WTC11 (cell line): ENCODE measurements around the gene NEK8. TPM values are rescaled to one million over a fixed set of nuclear protein-coding genes. Genes with fewer than 3 reads are reported as not detected.
A peak's percentile ranks its signal among the peaks of the same experiment; 100 is the strongest.

Experiments
- ATAC-seq: fragments of 200-7000 bp; cut with Tn5 transposase; 2 replicates; pipeline ENCODE4 v1.10.0; 2021; ENCODE audit warnings: mild to moderate bottlenecking, moderate library complexity
- CTCF ChIA-PET: fragments of 300-600 bp; sonication (Branson Sonifier 250); formaldehyde crosslinking; loops from one replicate; lab custom pipeline; 2021; ENCODE audit warnings: antibody characterized with exemption; lab: Charles Lee
- POLR2A ChIA-PET: fragments of 350-600 bp; sonication (Branson Sonifier 250); formaldehyde crosslinking; loops from one replicate; lab custom pipeline; 2021; ENCODE audit warnings: antibody characterized with exemption; lab: Charles Lee
- DNase-seq: peaks from one replicate; pipeline ENCODE4 v3.0.0; 2021; ENCODE audit warnings: low spot score
- H3K27ac Mint-ChIP-seq: 2 replicates; pipeline ENCODE4 v1.8.0; 2021; ENCODE audit warnings: mixed read lengths
- H3K27me3 Mint-ChIP-seq: 2 replicates; pipeline ENCODE4 v1.8.0; 2021; ENCODE audit warnings: low read depth, mild to moderate bottlenecking, moderate library complexity, mixed read lengths
- H3K36me3 Mint-ChIP-seq: 2 replicates; pipeline ENCODE4 v1.8.0; 2021; ENCODE audit warnings: mixed read lengths
- H3K4me1 Mint-ChIP-seq: 2 replicates; pipeline ENCODE4 v1.8.0; 2022; ENCODE audit warnings: mixed read lengths
- H3K4me3 Mint-ChIP-seq: 2 replicates; pipeline ENCODE4 v1.8.0; 2021; ENCODE audit warnings: mild to moderate bottlenecking, moderate library complexity, mixed read lengths
- H3K9me3 Mint-ChIP-seq: 2 replicates; pipeline ENCODE4 v1.8.0; 2021; ENCODE audit warnings: mixed read lengths
- ATF1 ChIP-seq: sonication (generic); formaldehyde crosslinking; IDR thresholded peaks from 2 replicates; pipeline ENCODE4 v1.8.1; 2023; ENCODE audit warnings: mild to moderate bottlenecking, moderate library complexity, missing genetic modification reagents
- CREB1 ChIP-seq: sonication (generic); formaldehyde crosslinking; IDR thresholded peaks from 2 replicates; pipeline ENCODE4 v1.8.0; 2023; ENCODE audit warnings: mild to moderate bottlenecking, missing genetic modification reagents
- ESRRA ChIP-seq: sonication (generic); formaldehyde crosslinking; IDR thresholded peaks from 2 replicates; pipeline ENCODE4 v1.8.1; 2022; ENCODE audit warnings: mild to moderate bottlenecking, missing genetic modification reagents, borderline replicate concordance
- ETV6 ChIP-seq: sonication (generic); formaldehyde crosslinking; IDR thresholded peaks from 2 replicates; pipeline ENCODE4 v1.8.1; 2022; ENCODE audit warnings: mild to moderate bottlenecking, missing genetic modification reagents
- JAZF1 ChIP-seq: fragments of 250-450 bp; sonication (Bioruptor Pico); IDR thresholded peaks from 2 replicates; pipeline ENCODE4 v1.9.0; 2021; ENCODE audit warnings: moderate library complexity, mild to moderate bottlenecking, inconsistent platforms
- KAT7 ChIP-seq: sonication (generic); formaldehyde crosslinking; IDR thresholded peaks from 2 replicates; pipeline ENCODE4 v1.8.1; 2023; ENCODE audit warnings: missing genetic modification reagents, mild to moderate bottlenecking, borderline replicate concordance
- TEAD1 ChIP-seq: sonication (generic); formaldehyde crosslinking; IDR thresholded peaks from 2 replicates; pipeline ENCODE4 v1.8.0; 2022; ENCODE audit warnings: mild to moderate bottlenecking, missing genetic modification reagents
- ZNF121 ChIP-seq: sonication (generic); formaldehyde crosslinking; IDR thresholded peaks from 2 replicates; pipeline ENCODE4 v1.8.0; 2023; ENCODE audit warnings: missing genetic modification reagents
- total RNA-seq: library from RNA; stranded (reverse); gene quantifications from 3 replicates; pipeline ENCODE4 v1.2.3, GENCODE V29; 2021
- TF ChIP-seq, protein P1 (sequence below): fragments of 250-450 bp; sonication (Bioruptor Pico); IDR thresholded peaks from 2 replicates; pipeline ENCODE4 v1.9.0; 2021; ENCODE audit warnings: mild to moderate bottlenecking, borderline replicate concordance
- TF ChIP-seq, protein P2 (sequence below): sonication (generic); formaldehyde crosslinking; IDR thresholded peaks from 2 replicates; pipeline ENCODE4 v1.8.1; 2023; ENCODE audit warnings: mild to moderate bottlenecking, missing genetic modification reagents, moderate library complexity
- TF ChIP-seq, protein P3 (sequence below): sonication (generic); formaldehyde crosslinking; conservative IDR thresholded peaks from 2 replicates; pipeline ENCODE4 v1.8.1; 2023; ENCODE audit warnings: mild to moderate bottlenecking, low read depth, missing genetic modification reagents, moderate library complexity
- TF ChIP-seq, protein P4 (sequence below): sonication (generic); formaldehyde crosslinking; IDR thresholded peaks from 2 replicates; pipeline ENCODE4 v1.8.0; 2022; ENCODE audit warnings: mild to moderate bottlenecking, missing genetic modification reagents
- TF ChIP-seq, protein P5 (sequence below): fragments of 250-450 bp; sonication (Bioruptor Pico); IDR thresholded peaks from 2 replicates; pipeline ENCODE4 v2.1.2; 2022; ENCODE audit warnings: mild to moderate bottlenecking, moderate library complexity
- TF ChIP-seq, protein P6 (sequence below): sonication (generic); formaldehyde crosslinking; IDR thresholded peaks from 2 replicates; pipeline ENCODE4 v1.8.0; 2022; ENCODE audit warnings: missing genetic modification reagents

Gene NEK8
- total RNA-seq, 1 experiment from 2014 or later = 25.0 TPM

DNA sequence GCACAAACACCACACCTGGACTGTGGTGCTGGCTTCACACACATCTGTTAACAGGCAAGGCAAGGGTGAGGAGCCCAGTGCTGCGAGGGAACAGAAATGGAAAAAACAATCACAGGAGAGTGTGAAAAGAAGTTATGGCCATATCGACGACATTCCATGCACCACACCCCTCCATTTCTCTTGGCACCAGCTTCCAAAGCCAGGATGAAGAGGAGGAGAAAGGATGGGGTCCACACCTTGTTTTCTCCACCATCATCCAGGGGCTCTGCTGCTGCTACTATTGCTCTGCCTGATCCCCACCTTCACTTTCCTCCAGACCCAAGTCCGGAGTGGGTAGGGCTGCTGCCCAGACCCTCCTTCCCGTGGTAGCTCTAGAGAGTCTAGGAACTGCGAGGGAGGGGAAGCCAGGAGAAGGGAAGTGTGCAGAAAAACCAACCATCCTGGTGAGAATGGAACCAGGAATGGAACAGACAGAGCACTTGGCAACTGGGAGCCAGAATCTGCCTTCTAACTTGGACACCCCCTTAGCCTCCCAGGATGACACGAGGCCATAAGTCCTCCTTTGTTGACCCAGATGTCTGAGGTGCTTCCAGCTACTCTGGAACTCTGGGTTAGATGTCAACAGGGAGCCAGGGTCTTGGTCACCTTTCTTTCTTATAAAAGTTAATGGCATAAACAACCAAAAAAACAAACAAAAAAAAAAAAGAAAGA is 15.7 kb upstream of the NEK8 start:
- H3K4me3 Mint-ChIP-seq = peak overlapping the region; percentile 98
- DNase-seq = no peak

DNA sequence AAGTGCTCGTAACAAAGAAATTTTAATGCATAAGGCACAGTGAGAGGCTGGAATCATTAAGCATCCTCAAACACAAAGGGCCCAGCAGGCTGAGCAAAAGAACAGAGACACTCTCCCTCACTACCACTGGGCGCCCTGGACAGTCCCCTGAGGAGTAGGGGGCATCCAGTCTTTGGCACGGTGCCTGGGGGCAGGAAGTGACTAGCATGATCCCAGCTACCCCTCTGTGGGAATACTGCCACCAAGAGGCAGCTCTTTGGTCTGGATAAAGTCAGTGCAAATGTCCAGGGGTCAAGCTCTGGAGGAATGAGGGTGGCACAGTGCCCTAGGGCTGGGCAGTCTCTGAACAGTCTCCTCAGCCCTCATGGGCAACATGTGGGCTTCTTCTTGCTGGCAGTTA is 14.3 kb upstream of the NEK8 start:
- peaks cover 23% of the 10 kb centered on the region for H3K36me3 Mint-ChIP-seq
- no peak overlapping the region for H3K27ac Mint-ChIP-seq
- DNase-seq (no peak), ATAC-seq (no peak)
- H3K4me1 Mint-ChIP-seq = peaks cover 28% of the 10 kb centered on the region
- H3K27me3 Mint-ChIP-seq = no peaks in the 10 kb centered on the region
- POLR2A ChIA-PET = no interaction called here
- no peaks in the 10 kb centered on the region for H3K9me3 Mint-ChIP-seq
- CTCF ChIA-PET = no interaction called here
- H3K4me3 Mint-ChIP-seq = no peak overlapping the region; the same call in 1 of the 2 replicates
- no peak for TF ChIP-seq JAZF1
- no peak for TF ChIP-seq ETV6
- TF ChIP-seq, protein P1, sequence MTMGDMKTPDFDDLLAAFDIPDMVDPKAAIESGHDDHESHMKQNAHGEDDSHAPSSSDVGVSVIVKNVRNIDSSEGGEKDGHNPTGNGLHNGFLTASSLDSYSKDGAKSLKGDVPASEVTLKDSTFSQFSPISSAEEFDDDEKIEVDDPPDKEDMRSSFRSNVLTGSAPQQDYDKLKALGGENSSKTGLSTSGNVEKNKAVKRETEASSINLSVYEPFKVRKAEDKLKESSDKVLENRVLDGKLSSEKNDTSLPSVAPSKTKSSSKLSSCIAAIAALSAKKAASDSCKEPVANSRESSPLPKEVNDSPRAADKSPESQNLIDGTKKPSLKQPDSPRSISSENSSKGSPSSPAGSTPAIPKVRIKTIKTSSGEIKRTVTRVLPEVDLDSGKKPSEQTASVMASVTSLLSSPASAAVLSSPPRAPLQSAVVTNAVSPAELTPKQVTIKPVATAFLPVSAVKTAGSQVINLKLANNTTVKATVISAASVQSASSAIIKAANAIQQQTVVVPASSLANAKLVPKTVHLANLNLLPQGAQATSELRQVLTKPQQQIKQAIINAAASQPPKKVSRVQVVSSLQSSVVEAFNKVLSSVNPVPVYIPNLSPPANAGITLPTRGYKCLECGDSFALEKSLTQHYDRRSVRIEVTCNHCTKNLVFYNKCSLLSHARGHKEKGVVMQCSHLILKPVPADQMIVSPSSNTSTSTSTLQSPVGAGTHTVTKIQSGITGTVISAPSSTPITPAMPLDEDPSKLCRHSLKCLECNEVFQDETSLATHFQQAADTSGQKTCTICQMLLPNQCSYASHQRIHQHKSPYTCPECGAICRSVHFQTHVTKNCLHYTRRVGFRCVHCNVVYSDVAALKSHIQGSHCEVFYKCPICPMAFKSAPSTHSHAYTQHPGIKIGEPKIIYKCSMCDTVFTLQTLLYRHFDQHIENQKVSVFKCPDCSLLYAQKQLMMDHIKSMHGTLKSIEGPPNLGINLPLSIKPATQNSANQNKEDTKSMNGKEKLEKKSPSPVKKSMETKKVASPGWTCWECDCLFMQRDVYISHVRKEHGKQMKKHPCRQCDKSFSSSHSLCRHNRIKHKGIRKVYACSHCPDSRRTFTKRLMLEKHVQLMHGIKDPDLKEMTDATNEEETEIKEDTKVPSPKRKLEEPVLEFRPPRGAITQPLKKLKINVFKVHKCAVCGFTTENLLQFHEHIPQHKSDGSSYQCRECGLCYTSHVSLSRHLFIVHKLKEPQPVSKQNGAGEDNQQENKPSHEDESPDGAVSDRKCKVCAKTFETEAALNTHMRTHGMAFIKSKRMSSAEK (CRISPR knock-in tag) = no peak
- TF ChIP-seq, protein P2, sequence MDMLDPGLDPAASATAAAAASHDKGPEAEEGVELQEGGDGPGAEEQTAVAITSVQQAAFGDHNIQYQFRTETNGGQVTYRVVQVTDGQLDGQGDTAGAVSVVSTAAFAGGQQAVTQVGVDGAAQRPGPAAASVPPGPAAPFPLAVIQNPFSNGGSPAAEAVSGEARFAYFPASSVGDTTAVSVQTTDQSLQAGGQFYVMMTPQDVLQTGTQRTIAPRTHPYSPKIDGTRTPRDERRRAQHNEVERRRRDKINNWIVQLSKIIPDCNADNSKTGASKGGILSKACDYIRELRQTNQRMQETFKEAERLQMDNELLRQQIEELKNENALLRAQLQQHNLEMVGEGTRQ (CRISPR knock-in tag) = no peak
- TF ChIP-seq TEAD1 (CRISPR knock-in tag) = no peak
- TF ChIP-seq ATF1 = no peak
- TF ChIP-seq, protein P3, sequence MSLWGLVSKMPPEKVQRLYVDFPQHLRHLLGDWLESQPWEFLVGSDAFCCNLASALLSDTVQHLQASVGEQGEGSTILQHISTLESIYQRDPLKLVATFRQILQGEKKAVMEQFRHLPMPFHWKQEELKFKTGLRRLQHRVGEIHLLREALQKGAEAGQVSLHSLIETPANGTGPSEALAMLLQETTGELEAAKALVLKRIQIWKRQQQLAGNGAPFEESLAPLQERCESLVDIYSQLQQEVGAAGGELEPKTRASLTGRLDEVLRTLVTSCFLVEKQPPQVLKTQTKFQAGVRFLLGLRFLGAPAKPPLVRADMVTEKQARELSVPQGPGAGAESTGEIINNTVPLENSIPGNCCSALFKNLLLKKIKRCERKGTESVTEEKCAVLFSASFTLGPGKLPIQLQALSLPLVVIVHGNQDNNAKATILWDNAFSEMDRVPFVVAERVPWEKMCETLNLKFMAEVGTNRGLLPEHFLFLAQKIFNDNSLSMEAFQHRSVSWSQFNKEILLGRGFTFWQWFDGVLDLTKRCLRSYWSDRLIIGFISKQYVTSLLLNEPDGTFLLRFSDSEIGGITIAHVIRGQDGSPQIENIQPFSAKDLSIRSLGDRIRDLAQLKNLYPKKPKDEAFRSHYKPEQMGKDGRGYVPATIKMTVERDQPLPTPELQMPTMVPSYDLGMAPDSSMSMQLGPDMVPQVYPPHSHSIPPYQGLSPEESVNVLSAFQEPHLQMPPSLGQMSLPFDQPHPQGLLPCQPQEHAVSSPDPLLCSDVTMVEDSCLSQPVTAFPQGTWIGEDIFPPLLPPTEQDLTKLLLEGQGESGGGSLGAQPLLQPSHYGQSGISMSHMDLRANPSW (CRISPR knock-in tag) = no peak
- TF ChIP-seq ESRRA (CRISPR knock-in tag) = no peak
- no peak for TF ChIP-seq KAT7
- no peak for TF ChIP-seq ZNF121

More for the DNA sequence above, 15.7 kb upstream of the NEK8 start:
- Mint-ChIP-seq H3K4me1 (peaks cover 21% of the 10 kb centered on the region), H3K9me3 (no peaks in the 10 kb centered on the region), H3K27me3 (no peaks in the 10 kb centered on the region), H3K27ac (peak overlapping the region; percentile 95), H3K36me3 (peaks cover 23% of the 10 kb centered on the region)
- no peak for ATAC-seq
- ChIA-PET CTCF (interaction anchor here (1.1 to 5.4 kb wide), 4 partner anchors 10 to 173 kb away, joined by 3 to 69 read pairs (median 7); partner anchors contain the start of genes NEK8 and TLCD1), POLR2A (interaction anchor here (3.5 kb wide), 1 partner anchor 14 kb away, joined by 72 read pairs; the partner anchor contains the start of genes NEK8 and TLCD1)
- TF ChIP-seq, protein P4, sequence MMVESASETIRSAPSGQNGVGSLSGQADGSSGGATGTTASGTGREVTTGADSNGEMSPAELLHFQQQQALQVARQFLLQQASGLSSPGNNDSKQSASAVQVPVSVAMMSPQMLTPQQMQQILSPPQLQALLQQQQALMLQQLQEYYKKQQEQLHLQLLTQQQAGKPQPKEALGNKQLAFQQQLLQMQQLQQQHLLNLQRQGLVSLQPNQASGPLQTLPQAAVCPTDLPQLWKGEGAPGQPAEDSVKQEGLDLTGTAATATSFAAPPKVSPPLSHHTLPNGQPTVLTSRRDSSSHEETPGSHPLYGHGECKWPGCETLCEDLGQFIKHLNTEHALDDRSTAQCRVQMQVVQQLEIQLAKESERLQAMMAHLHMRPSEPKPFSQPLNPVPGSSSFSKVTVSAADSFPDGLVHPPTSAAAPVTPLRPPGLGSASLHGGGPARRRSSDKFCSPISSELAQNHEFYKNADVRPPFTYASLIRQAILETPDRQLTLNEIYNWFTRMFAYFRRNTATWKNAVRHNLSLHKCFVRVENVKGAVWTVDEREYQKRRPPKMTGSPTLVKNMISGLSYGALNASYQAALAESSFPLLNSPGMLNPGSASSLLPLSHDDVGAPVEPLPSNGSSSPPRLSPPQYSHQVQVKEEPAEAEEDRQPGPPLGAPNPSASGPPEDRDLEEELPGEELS (CRISPR knock-in tag) = no peak
- no peak for TF ChIP-seq CREB1 (CRISPR knock-in tag)
- TF ChIP-seq, protein P5, sequence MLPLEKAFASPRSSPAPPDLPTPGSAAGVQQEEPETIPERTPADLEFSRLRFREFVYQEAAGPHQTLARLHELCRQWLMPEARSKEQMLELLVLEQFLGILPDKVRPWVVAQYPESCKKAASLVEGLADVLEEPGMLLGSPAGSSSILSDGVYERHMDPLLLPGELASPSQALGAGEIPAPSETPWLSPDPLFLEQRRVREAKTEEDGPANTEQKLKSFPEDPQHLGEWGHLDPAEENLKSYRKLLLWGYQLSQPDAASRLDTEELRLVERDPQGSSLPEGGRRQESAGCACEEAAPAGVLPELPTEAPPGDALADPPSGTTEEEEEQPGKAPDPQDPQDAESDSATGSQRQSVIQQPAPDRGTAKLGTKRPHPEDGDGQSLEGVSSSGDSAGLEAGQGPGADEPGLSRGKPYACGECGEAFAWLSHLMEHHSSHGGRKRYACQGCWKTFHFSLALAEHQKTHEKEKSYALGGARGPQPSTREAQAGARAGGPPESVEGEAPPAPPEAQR (CRISPR knock-in tag) = no peak
- TF ChIP-seq, protein P6, sequence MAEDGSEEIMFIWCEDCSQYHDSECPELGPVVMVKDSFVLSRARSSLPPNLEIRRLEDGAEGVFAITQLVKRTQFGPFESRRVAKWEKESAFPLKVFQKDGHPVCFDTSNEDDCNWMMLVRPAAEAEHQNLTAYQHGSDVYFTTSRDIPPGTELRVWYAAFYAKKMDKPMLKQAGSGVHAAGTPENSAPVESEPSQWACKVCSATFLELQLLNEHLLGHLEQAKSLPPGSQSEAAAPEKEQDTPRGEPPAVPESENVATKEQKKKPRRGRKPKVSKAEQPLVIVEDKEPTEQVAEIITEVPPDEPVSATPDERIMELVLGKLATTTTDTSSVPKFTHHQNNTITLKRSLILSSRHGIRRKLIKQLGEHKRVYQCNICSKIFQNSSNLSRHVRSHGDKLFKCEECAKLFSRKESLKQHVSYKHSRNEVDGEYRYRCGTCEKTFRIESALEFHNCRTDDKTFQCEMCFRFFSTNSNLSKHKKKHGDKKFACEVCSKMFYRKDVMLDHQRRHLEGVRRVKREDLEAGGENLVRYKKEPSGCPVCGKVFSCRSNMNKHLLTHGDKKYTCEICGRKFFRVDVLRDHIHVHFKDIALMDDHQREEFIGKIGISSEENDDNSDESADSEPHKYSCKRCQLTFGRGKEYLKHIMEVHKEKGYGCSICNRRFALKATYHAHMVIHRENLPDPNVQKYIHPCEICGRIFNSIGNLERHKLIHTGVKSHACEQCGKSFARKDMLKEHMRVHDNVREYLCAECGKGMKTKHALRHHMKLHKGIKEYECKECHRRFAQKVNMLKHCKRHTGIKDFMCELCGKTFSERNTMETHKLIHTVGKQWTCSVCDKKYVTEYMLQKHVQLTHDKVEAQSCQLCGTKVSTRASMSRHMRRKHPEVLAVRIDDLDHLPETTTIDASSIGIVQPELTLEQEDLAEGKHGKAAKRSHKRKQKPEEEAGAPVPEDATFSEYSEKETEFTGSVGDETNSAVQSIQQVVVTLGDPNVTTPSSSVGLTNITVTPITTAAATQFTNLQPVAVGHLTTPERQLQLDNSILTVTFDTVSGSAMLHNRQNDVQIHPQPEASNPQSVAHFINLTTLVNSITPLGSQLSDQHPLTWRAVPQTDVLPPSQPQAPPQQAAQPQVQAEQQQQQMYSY (CRISPR knock-in tag) = peak; percentile 42; the same call in 1 of the 2 replicates
